Measurements from ENCODE around the gene MIB1.

DNA sequence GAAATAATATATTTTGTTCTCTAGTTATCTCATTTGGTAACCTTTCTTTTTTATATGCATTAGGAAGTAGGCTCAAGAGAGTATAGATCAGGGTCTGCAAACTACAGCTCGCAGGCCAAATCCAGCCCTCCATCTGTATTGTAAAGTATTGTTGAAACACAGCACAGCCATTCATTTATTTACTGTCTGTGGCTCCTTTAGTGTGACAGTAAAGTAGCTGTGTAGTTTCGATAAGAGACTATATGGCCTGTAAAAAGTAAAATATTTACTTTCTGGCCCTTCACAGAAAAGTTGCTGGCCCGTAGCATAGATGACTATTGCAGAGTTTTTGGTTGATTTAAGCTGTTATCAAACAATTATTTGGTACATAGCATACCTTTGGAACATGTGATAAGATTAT is 67.6 kb downstream of the MIB1 start:
- TF ChIP-seq, protein P1, sequence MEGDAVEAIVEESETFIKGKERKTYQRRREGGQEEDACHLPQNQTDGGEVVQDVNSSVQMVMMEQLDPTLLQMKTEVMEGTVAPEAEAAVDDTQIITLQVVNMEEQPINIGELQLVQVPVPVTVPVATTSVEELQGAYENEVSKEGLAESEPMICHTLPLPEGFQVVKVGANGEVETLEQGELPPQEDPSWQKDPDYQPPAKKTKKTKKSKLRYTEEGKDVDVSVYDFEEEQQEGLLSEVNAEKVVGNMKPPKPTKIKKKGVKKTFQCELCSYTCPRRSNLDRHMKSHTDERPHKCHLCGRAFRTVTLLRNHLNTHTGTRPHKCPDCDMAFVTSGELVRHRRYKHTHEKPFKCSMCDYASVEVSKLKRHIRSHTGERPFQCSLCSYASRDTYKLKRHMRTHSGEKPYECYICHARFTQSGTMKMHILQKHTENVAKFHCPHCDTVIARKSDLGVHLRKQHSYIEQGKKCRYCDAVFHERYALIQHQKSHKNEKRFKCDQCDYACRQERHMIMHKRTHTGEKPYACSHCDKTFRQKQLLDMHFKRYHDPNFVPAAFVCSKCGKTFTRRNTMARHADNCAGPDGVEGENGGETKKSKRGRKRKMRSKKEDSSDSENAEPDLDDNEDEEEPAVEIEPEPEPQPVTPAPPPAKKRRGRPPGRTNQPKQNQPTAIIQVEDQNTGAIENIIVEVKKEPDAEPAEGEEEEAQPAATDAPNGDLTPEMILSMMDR (IDR thresholded peaks at IDR 0.05), result no peak
- TF ChIP-seq, protein P2, sequence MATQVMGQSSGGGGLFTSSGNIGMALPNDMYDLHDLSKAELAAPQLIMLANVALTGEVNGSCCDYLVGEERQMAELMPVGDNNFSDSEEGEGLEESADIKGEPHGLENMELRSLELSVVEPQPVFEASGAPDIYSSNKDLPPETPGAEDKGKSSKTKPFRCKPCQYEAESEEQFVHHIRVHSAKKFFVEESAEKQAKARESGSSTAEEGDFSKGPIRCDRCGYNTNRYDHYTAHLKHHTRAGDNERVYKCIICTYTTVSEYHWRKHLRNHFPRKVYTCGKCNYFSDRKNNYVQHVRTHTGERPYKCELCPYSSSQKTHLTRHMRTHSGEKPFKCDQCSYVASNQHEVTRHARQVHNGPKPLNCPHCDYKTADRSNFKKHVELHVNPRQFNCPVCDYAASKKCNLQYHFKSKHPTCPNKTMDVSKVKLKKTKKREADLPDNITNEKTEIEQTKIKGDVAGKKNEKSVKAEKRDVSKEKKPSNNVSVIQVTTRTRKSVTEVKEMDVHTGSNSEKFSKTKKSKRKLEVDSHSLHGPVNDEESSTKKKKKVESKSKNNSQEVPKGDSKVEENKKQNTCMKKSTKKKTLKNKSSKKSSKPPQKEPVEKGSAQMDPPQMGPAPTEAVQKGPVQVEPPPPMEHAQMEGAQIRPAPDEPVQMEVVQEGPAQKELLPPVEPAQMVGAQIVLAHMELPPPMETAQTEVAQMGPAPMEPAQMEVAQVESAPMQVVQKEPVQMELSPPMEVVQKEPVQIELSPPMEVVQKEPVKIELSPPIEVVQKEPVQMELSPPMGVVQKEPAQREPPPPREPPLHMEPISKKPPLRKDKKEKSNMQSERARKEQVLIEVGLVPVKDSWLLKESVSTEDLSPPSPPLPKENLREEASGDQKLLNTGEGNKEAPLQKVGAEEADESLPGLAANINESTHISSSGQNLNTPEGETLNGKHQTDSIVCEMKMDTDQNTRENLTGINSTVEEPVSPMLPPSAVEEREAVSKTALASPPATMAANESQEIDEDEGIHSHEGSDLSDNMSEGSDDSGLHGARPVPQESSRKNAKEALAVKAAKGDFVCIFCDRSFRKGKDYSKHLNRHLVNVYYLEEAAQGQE (IDR thresholded peaks at IDR 0.05; ENCODE audit: insufficient read depth in 1 of 2, low read depth in 2 of 2, low read length in 1 of 2), result no peak
